LNCAP (cell line): ENCODE data around the gene FIBP.

ENCODE experiments used
- CTCF ChIP-seq: fragments of 450-650 bp; IDR thresholded peaks from 2 replicates; pipeline ENCODE4 v1.5.1; 2017; ENCODE audit warnings: mild to moderate bottlenecking

Gene FIBP

DNA sequence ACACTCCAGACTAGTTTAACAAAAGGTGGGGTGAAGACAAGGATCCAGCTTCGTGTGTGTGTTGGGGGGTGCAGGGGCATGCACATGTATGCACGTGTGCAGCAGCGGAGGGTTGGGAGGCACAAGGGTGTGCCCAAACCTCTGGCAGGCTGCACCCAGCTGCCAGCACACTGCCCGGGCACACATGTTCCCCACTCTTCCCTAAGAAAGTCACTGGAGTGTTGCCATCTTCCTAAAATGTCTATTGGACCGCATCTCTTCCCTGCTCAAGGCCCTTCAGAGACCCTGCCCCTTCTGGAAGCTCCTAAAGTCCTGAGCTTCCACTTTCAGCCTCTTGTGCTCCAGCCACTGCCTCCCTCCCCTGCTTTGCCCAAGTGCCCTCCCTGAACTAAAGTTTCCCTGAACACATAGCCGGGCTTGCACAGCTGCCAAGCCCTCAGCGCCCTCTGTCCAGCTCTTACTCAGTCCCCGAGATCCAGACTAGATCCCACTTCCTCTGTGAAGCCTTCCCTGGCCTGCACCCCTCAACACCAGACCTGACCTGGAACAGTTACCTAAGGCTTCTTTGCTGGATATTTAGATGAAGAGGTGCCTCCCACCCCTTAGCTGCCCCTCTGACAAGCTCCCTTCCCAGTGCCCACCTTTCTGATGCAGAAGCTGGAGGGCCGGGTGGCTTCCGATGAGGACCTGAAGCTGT lies 36.3 kb downstream of the FIBP start:
- TF ChIP-seq CTCF = no peak

- peak; percentile 46 for TF ChIP-seq CTCF
These were observed 37.1 kb downstream of the FIBP start for GRCh38 chr11:65851083-65851579.

- TF ChIP-seq CTCF = no peak
These were observed 37.8 kb downstream of the FIBP start for GRCh38 chr11:65850217-65851082.

DNA sequence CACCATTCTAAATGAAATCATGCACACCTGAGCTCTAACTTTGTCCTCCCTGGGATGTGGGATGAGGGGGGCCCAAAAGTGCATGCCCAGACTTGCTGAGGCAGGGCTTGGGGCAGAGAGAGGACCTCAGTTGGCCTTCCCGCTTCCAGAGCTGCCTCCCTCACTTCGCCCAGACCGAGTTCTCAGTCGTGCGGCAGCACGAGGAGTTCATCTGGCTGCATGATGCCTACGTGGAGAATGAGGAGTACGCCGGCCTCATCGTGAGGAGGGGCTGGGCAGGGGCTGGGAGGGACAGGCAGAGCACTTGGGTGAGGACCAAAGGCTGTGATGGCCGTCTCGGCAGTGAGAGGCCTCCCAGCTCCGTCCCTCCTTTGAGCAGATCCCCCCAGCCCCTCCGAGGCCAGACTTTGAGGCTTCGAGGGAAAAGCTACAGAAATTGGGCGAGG lies 38.5 kb downstream of the FIBP start:
- no peak for TF ChIP-seq CTCF

- TF ChIP-seq CTCF = no peak
These were observed 38.9 kb downstream of the FIBP start for GRCh38 chr11:65849366-65849765.

GRCh38 chr11:65847746-65848145 lies 40.5 kb downstream of the FIBP start:
- TF ChIP-seq CTCF = no peak

DNA sequence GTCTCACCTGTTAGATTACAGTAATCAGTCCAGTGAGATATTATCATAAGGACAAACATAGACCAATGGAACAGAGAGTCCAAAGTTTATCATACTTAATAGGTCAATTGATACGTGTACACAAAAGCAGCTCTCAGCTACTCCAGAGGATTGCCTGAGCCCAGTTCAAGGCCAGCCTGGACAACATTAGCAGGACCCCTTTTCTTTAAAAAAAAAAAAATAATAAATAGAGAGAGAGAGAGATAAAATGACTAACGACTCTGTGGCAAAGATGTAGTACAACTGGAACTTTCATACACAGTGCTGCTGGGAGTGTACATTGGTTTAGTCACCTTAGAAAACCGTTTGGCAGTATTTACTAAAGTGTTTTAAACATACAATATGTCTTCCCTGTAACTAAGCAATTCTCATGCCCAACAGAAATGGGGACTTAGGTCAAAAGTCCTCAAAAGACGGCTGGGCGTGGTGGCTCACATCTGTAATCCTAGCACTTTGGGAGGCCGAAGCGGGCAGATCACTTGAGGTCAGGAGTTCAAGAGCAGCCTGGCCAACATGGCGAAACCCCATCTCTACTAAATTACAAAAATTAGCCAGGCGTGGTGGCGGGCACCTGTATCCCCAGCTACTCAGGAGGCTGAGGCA lies 43.9 kb downstream of the FIBP start:
- TF ChIP-seq CTCF = no peak
